ENCODE results near the gene ERMARD.

Gene ERMARD

DNA sequence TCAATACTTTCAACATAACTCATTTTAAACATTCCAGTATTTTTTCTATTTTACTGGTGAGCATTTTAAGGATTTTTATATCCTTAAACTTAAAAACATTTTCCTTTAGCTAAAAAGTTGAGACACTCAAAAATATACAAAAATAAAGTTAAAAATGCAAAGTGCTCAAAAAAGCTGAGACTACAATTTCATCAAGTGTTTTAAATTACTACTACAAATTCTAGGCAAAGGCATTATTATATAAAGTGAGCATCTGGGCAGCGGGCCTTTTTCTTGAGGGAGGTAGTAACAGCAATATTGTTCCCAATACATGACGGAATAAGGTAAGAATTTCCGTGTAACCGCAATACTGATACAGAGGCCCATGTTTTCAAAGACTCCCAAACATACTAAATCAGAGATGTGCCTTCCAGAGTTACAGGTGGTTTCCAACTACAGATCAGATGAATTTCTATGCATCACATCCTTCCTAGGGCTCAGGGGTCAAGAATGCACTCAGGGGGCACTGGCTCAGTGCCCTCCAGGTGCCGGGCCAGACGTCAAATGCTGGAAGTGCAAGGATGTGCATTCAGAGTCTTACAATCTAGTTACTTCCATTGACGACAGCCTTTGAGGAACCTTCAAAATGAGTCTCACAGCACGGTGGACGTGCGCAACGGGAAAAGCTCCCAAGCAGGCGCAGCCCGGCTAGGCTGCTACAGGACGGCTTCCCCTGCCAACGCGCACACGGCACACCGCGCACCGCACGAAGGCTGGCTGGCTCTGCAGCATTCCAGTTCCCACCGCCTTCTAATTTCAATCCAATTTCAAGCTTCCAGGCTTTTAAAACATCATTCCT, 28.8 kb upstream of the ERMARD start:
- peaks cover 18% of the 10 kb centered on the region for H3K4me1 ChIP-seq (ENCODE audit: control insufficient read depth, insufficient read depth, low read length)
- no peaks in the 10 kb centered on the region for H3K9me3 ChIP-seq (ENCODE audit: control insufficient read depth, low read length)
- peak overlapping the region; percentile 85 for H3K4me3 ChIP-seq (ENCODE audit: low read length)
- DNase-seq (ENCODE audit: low read depth) = peak; percentile 74
- H3K27me3 ChIP-seq (replicated peaks; ENCODE audit: control insufficient read depth, insufficient read depth, low read length) = no peaks in the 10 kb centered on the region
- H3K36me3 ChIP-seq (ENCODE audit: control insufficient read depth, insufficient read depth, low read length, severe bottlenecking) = no peaks in the 10 kb centered on the region
- H3K9ac ChIP-seq (ENCODE audit: low read length) = peak overlapping the region; percentile 91

GRCh38 chr6:169723200-169723909, 28.1 kb upstream of the ERMARD start:
- DNase-seq (ENCODE audit: low read depth) = peak; percentile 83
- H3K4me3 ChIP-seq (ENCODE audit: low read length) = peak overlapping the region; percentile 85
- no peaks in the 10 kb centered on the region for H3K36me3 ChIP-seq (ENCODE audit: control insufficient read depth, insufficient read depth, low read length, severe bottlenecking)
- H3K4me1 ChIP-seq (ENCODE audit: control insufficient read depth, insufficient read depth, low read length) = peaks cover 18% of the 10 kb centered on the region
- no peaks in the 10 kb centered on the region for H3K9me3 ChIP-seq (ENCODE audit: control insufficient read depth, low read length)
- H3K27me3 ChIP-seq (replicated peaks; ENCODE audit: control insufficient read depth, insufficient read depth, low read length) = no peaks in the 10 kb centered on the region
- peak overlapping the region; percentile 91 for H3K9ac ChIP-seq (ENCODE audit: low read length)

DNA sequence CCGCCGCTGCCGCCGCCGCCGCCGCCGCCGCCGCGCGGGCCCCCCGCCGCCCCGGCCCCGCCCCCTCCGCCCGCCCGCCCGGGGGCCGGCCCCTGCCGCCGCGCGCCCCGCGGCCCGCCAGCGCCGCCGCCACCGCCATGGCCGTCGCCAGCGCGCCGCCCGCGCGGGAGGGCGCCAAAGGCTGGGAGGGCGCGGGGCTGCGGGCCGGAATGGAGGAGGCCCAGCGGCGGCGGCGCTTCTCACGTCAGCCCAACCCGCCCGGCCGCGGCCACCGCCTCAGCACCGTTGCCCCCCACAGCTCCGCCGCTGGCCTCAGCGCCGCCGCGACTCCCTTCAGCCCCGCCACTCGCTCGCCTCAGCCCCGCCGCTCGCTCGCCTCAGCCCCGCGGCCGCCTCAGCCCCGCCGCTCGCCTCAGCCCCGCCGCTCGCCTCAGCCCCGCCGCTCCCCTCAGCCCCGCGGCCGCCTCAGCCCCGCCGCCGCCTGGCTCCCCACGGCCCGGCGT, 27.4 kb upstream of the ERMARD start:
- DNase-seq (ENCODE audit: low read depth) = peak; percentile 74
- peaks cover 18% of the 10 kb centered on the region for H3K4me1 ChIP-seq (ENCODE audit: control insufficient read depth, insufficient read depth, low read length)
- H3K27me3 ChIP-seq (replicated peaks; ENCODE audit: control insufficient read depth, insufficient read depth, low read length) = no peaks in the 10 kb centered on the region
- no peaks in the 10 kb centered on the region for H3K36me3 ChIP-seq (ENCODE audit: control insufficient read depth, insufficient read depth, low read length, severe bottlenecking)
- H3K9me3 ChIP-seq (ENCODE audit: control insufficient read depth, low read length) = no peaks in the 10 kb centered on the region
- H3K4me3 ChIP-seq (ENCODE audit: low read length) = peak overlapping the region; percentile 67
- peak overlapping the region; percentile 63 for H3K9ac ChIP-seq (ENCODE audit: low read length)

DNA sequence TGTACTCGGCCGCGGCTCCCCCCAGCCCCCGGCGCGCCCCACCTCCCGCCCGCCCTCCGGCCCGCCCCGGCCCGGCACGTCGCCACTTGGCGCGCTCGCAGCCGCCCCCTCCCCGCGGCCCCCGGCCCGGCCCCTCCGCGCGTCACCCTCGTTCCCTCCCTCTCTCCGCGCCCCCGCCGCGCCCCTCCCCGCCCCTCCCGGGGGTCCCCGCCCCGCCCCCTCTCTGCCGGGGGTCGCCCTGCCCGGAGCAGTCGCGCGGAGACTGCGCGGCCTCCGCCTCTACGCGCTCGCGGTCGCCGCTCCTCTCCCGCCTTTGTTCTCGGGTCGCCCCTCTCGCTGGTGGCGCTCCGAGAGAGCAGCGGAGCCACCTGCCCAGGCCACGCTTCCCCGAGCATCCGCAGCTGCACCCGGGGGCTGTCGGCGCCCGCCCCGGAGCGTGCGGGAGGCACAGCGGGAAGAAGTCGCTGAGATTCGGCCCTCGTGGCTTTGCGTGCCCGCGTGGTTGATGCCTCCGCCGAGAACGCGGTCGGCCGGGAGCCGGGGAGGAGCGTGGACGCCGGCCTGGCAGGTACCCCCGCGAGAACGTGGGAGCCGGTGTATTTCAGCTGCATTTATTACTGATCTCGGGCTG, 26.8 kb upstream of the ERMARD start, which contains the start of gene PHF10:
Gene PHF10, minus strand, starts transcription at position 7 of the 631 bp plus-strand sequence. CDS start 569 bp downstream, outside the sequence.
- H3K36me3 ChIP-seq (ENCODE audit: control insufficient read depth, insufficient read depth, low read length, severe bottlenecking) = no peaks in the 10 kb centered on the region
- H3K27me3 ChIP-seq (replicated peaks; ENCODE audit: control insufficient read depth, insufficient read depth, low read length) = no peaks in the 10 kb centered on the region
- no peaks in the 10 kb centered on the region for H3K9me3 ChIP-seq (ENCODE audit: control insufficient read depth, low read length)
- H3K4me1 ChIP-seq (ENCODE audit: control insufficient read depth, insufficient read depth, low read length) = peaks cover 18% of the 10 kb centered on the region
- peak; percentile 75 for DNase-seq (ENCODE audit: low read depth)
- H3K4me3 ChIP-seq (ENCODE audit: low read length) = peak within 1 kb of the TSS; percentile 85
- H3K9ac ChIP-seq (ENCODE audit: low read length) = peak within 1 kb of the TSS; percentile 91

DNA sequence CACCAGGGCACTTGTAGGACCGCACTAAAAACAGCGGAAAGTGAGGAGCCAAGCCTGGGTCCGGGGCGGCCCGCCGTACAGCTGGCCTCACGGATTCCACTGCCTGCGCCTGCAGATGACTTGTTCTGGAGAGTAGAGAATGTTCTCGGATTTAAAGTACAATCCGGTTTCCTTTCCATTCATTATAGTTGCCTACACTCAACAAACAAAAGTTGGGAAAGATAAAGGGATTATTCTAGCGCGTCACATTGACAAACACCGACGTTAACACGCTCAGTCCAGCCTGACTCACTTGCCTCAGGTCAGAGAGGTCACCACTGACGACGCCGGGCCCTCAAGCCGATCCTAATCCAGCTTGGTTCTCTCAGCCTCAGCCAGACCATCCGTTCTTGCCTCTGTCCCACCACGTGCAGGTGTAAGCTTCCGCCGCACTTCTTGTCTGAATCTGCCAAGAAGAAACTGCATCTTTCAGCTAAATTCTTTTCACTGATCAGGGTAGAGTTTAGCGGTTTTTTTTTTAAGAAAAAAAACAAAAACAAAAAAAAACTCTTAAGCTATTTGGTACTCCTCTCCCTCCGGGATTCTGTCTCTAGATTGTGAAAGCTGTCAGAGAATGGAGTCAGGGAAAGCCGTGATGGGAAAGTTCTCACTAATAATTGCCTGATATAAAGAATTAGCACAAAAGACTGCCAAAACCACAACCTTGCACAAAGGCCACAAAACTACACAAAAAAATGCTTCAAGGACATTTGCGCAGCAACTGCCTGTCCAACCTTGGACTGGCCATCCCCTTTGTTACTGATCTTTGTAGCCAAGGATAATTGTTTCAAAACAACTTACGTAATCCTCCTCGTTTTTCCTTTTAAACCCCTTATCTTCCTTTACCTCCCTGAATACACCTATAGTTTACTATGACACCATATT, 26.0 kb upstream of the ERMARD start:
- Histone ChIP-seq H3K4me3 (ENCODE audit: low read length) (peak overlapping the region; percentile 80), H3K4me1 (ENCODE audit: control insufficient read depth, insufficient read depth, low read length) (peaks cover 18% of the 10 kb centered on the region), H3K36me3 (ENCODE audit: control insufficient read depth, insufficient read depth, low read length, severe bottlenecking) (no peaks in the 10 kb centered on the region), H3K9me3 (ENCODE audit: control insufficient read depth, low read length) (no peaks in the 10 kb centered on the region), H3K27me3 (replicated peaks; ENCODE audit: control insufficient read depth, insufficient read depth, low read length) (no peaks in the 10 kb centered on the region), H3K9ac (ENCODE audit: low read length) (peak overlapping the region; percentile 62)
- peak; percentile 75 for DNase-seq (ENCODE audit: low read depth)

DNA sequence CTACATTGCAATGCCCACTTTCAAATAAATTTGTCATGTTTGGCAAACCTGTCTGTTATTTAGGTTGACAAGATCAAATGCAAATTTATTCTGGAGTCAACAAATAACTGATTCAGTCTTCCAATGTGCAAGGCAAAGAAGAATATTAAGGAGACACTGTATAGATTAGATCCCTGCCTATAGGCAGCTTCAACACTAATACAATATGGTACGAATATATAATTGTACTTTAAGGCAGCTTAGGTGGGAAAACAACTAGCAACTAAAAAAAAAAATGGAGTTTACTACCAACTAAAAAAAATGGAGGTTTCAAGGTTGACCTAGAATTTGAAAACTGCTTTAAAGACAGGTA, 25.4 kb upstream of the ERMARD start:
- no peak overlapping the region for H3K4me3 ChIP-seq (ENCODE audit: low read length)
- H3K9ac ChIP-seq (ENCODE audit: low read length) = no peak overlapping the region
- no peak for DNase-seq (ENCODE audit: low read depth)
- H3K9me3 ChIP-seq (ENCODE audit: control insufficient read depth, low read length) = no peaks in the 10 kb centered on the region
- H3K36me3 ChIP-seq (ENCODE audit: control insufficient read depth, insufficient read depth, low read length, severe bottlenecking) = no peaks in the 10 kb centered on the region
- no peaks in the 10 kb centered on the region for H3K27me3 ChIP-seq (replicated peaks; ENCODE audit: control insufficient read depth, insufficient read depth, low read length)
- H3K4me1 ChIP-seq (ENCODE audit: control insufficient read depth, insufficient read depth, low read length) = peaks cover 18% of the 10 kb centered on the region

GRCh38 chr6:169726963-169727362, 24.5 kb upstream of the ERMARD start:
- no peaks in the 10 kb centered on the region for H3K9me3 ChIP-seq (ENCODE audit: control insufficient read depth, low read length)
- H3K36me3 ChIP-seq (ENCODE audit: control insufficient read depth, insufficient read depth, low read length, severe bottlenecking) = no peaks in the 10 kb centered on the region
- H3K4me3 ChIP-seq (ENCODE audit: low read length) = no peak overlapping the region

GRCh38 chr6:169729961-169730360, 21.5 kb upstream of the ERMARD start:
- no peaks in the 10 kb centered on the region for H3K27me3 ChIP-seq (replicated peaks; ENCODE audit: control insufficient read depth, insufficient read depth, low read length)
- no peak overlapping the region for H3K9ac ChIP-seq (ENCODE audit: low read length)

More at GRCh38 chr6:169726963-169727362, 24.5 kb upstream of the ERMARD start:
- H3K4me1 ChIP-seq (ENCODE audit: control insufficient read depth, insufficient read depth, low read length) = peaks cover 15% of the 10 kb centered on the region
- no peak overlapping the region for H3K9ac ChIP-seq (ENCODE audit: low read length)
- DNase-seq (ENCODE audit: low read depth) = no peak
- no peaks in the 10 kb centered on the region for H3K27me3 ChIP-seq (replicated peaks; ENCODE audit: control insufficient read depth, insufficient read depth, low read length)

DNA sequence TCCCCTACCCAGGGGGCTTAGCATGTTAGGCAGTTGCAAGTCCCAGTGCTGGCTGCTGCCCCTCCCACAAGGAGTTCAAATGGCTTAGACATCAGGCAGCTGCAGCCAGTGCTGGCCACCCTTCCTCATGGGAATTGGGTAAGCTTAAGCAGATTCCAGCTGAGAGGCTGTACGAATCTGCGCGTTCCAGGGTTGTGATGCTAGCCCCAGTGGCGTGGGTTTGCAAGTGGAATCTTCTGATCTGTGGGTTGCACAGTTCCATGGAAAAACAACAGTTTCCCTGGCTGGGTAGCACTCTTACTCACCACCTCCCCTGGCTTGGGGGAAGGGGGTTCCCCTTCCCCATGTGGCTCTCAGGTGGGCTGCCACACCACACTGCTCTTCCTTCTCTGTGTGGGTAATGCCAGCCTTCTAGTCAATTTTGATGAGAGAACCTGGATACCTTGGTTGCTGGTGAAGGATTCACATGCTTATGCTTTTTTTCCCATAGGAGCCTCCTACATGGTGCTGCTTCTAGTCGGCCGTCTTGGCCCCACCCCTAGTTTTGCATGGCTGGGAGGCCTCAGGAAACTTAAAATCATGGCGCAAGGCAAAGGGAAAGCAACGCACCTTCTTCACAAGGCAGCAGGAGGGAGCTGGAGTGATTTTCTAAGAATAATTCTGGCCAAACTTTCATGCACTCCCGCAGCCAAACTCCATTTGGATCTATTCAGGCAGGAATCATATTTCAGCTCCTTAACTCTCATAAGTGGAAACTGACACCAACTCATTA, 13.0 kb upstream of the ERMARD start:
- H3K27me3 ChIP-seq (replicated peaks; ENCODE audit: control insufficient read depth, insufficient read depth, low read length) = no peaks in the 10 kb centered on the region
- no peaks in the 10 kb centered on the region for H3K36me3 ChIP-seq (ENCODE audit: control insufficient read depth, insufficient read depth, low read length, severe bottlenecking)
- peak overlapping the region; percentile 59 for H3K4me3 ChIP-seq (ENCODE audit: low read length)
- no peak overlapping the region for H3K9ac ChIP-seq (ENCODE audit: low read length)
- H3K4me1 ChIP-seq (ENCODE audit: control insufficient read depth, insufficient read depth, low read length) = peaks cover 12% of the 10 kb centered on the region
- peak; percentile 24 for DNase-seq (ENCODE audit: low read depth)
- H3K9me3 ChIP-seq (ENCODE audit: control insufficient read depth, low read length) = no peaks in the 10 kb centered on the region

More at GRCh38 chr6:169729961-169730360, 21.5 kb upstream of the ERMARD start:
- no peaks in the 10 kb centered on the region for H3K36me3 ChIP-seq (ENCODE audit: control insufficient read depth, insufficient read depth, low read length, severe bottlenecking)
- peaks cover 4% of the 10 kb centered on the region for H3K4me1 ChIP-seq (ENCODE audit: control insufficient read depth, insufficient read depth, low read length)
- no peak overlapping the region for H3K4me3 ChIP-seq (ENCODE audit: low read length)
- H3K9me3 ChIP-seq (ENCODE audit: control insufficient read depth, low read length) = no peaks in the 10 kb centered on the region
- no peak for DNase-seq (ENCODE audit: low read depth)

GRCh38 chr6:169738976-169739529, 12.4 kb upstream of the ERMARD start:
- no peaks in the 10 kb centered on the region for H3K9me3 ChIP-seq (ENCODE audit: control insufficient read depth, low read length)
- H3K9ac ChIP-seq (ENCODE audit: low read length) = no peak overlapping the region
- no peak for DNase-seq (ENCODE audit: low read depth)
- no peak overlapping the region for H3K4me3 ChIP-seq (ENCODE audit: low read length)
- H3K27me3 ChIP-seq (replicated peaks; ENCODE audit: control insufficient read depth, insufficient read depth, low read length) = no peaks in the 10 kb centered on the region
- peaks cover 12% of the 10 kb centered on the region for H3K4me1 ChIP-seq (ENCODE audit: control insufficient read depth, insufficient read depth, low read length)
- H3K36me3 ChIP-seq (ENCODE audit: control insufficient read depth, insufficient read depth, low read length, severe bottlenecking) = no peaks in the 10 kb centered on the region
